Dedifferentiated amniotic fluid mesenchymal stem cell (primary cell): ENCODE results near the gene MLLT6.
A peak's percentile ranks its signal among the peaks of the same experiment; 100 is the strongest.

Experiments
- DNase-seq: peaks from one replicate; pipeline ENCODE4 v3.0.0-alpha.2; 2016; ENCODE audit errors: extremely low spot score

MLLT6 gene

DNA sequence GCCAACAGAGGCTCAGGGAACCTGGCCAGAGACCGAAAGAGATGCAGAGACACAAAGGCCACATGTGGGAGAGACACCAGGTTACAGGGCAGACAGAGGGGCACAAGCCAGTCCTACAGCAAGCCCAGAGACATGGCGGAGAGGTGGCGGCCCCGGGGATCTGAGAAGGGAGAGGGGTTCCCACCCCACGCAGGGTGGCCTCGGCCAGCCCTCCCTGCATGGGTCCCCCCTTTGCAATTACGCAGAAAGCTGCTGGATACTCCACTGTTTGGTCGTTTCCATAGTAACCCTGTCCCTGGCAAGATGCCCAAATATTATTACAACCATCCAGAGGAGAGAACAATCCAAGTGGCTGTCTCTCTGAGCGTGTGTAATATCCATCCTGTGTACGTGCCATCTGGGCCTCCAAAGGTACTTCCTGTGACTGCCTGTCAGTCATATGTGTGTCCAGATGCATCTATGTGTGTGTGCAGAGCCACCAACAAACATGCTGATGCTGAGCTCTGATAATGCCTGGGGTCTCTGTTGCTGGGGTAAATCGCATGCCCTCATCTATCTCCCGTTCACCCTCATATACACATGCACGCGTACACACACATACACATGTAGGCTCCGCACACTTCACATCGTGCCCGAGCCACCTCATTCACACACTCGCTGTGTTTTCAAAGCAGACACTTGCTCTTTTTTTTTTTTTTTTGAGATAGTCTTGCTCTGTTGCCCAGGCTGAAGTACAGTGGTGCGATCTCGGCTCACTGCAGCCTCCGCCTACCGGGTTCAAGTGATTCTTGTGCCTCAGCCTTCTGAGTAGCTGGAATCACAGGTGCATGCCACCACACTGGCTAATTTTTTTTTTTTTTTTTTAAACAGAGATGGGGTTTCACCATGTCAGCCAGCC, 37.6 kb downstream of the MLLT6 start:
- DNase-seq: no peak

DNA sequence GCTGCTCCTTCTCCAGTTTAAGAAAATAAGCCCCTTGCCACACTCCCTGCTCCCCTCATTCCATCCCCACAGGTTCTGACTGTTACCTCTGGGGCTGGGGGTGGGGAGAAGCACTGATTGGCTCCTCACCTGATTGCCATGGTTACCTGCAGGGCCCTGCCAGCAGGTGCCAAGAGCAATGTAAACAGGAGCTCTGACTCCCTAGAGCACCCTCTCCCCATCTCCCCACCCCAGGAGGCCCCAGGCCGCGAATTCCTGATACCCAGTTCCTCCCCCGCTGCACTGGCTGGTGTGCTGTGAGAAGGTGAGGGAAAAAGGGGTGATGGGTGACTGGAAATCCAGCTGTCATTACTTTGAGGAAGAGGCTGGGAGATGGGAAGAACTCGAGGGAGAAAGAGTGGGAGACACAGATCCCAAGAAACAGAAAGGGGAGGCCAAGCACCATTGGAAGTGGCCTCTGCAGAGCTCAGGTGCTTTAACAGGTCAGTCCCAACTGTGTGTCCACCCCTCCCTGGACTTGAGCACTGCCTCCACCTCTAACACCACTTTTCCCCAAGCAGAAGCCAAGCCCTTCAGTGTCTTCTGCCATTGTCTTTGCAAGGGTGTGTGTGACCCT, 38.6 kb downstream of the MLLT6 start:
- no peak for DNase-seq

DNA sequence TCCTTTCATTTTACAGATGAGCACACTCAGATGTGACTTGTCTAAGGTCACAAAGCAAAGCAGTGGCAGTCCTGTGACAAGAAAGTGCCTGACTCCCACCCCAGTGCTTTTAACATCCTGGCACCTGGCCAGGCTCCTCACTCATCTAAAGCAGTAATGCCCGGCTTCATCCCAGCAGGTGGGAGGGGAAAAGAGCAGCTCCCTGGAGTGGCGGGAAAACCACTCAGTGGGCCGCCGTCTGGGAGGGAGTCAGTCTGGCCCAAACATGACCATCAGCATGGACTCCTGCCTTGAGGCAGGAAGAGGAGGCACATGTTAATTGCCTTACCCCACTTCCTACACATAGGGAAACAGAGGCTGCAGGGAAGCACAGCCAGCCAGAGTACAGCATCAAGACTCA, 40.5 kb downstream of the MLLT6 start:
- DNase-seq: no peak

DNA sequence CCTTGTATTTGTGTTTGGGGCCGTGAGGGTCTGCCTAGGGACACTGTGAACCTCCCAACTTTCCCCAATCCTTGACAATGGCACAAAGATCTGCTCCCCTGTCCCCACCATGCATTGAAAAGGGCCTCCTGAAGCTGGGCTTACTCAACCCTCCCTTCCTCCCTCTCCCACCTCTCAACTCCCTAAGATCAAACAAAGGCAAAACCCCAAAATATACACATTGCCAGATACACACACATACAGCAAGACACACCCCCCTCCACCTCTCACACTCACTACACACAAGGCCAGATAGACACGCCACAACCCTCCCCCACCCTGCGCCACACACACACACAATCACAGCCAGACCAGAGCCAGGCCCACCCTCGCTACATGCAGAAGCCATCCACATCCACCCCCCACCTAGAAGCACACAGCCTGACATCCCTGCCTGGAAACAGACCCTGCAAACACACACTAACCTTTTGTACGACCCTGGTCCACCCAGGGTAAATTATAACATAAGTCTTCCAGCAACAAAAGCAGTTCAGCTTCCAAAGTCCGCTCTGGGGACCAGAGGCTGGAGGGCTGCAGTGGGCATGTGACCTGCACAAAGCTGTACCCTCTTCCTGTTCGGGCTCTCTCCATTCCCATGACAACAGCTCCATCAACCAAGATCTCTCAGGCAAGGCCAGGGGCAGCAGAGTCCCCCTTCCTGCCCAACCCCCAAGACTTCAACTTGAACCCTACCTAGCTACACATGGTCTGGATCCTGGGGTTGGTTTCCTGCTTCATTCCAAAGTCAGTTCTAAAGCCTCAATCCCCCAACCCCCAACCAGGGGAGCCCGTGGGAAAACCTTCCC, 41.2 kb downstream of the MLLT6 start:
- DNase-seq: no peak

DNA sequence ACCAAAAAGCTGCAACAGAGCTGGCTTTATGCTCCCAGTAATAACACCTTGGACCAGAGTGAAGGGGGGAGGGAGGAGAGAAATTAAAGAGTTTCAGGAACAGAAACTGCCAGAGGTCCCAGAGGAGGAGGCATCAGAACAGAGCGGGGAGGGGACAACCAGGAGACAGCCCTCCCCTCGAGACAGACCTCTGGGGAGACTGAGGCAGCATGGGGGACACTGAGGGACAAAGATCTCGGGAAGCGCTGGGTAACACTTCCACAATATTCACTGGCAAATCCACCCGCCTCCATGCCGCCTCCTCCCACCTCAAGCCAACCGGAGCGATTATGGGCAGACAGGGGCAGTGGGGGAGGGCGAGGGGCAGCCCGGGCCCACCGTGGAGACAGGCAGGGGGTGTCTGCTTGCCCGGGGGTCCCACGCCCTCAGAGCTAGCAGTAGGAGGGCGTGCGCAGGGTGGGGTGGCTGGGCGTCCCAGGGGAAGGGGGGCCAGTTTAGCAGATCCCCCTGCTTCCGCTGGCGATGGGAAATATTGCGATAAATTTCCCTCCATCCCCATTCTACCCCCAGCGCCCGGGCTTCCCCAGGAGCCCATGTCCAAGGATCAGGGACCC, 41.9 kb downstream of the MLLT6 start:
- DNase-seq: no peak

DNA sequence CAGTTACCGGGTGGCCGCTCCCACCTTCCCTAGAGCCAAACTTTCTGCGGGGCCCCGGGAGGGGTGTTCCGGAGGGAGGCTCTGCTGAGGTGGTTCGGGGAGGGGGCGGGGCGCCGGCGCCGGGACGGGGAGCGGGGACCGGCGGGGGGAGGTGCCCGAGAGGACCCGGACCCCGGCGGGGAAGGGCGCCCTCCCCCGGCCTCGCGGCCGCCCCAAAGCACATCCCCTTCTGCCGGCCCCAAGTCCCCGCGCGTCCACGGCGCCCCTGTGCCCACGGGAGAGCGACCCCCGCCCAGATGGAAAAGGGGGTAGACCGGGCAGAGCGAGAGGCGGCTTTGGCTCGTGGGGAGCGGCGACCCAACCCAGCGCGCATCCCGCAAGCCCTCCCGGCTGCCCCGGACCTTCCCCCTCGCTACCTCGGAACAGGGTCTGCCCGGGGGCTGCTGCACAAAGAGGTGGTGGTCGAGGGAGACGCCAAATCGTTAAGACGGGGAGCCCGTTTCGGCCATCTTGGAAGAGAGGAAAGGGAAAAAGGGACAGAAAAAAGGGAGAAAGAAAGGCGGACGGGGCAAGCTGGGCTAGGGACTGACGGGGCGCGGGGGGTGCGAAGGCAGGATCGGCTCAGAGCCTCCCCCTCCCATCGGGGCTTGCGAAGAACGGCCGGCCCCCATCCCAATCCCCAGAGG, 42.5 kb downstream of the MLLT6 start:
- no peak for DNase-seq

DNA sequence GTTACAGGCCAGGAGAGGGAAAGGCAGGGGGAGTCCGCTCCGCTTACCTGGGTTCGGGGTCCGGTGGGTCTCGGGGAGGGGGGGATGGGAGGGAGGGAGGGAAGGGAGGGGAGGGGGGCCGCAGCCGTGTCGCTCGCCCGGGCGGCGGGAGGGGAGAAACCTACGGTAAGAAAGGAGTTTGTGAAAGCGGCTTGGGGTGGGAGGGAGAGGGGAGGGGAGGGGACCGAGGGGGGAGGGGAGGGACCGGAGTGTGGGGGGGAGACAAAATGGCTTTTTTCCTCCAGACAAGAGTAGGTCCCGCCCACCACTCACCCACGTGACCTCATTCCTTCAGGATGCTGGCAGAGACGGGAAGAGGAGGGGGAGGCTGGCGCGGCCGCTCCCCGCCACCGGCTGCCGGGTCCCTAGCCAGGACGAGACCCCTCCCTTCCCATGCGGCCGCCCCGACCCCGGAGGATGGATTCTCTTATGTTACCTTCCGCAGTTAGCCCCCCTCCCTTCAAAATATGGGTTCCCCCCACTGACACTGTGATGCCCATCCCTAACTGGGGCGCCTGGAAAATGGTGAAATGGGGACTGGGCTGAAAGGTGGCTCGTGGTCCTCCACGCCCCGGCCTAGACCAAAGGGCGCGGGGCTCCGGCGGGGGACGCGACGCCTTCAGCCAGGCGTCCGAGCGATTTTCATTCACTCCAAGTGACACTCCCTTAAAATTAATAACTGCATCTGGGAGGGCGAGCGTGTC, 43.2 kb downstream of the MLLT6 start, which contains the start of gene PCGF2:
PCGF2 (minus strand) TSS at position 188 of the 743 bp plus-strand sequence. CDS start 7,934 bp downstream, outside the sequence.
- peak; percentile 86 for DNase-seq

DNA sequence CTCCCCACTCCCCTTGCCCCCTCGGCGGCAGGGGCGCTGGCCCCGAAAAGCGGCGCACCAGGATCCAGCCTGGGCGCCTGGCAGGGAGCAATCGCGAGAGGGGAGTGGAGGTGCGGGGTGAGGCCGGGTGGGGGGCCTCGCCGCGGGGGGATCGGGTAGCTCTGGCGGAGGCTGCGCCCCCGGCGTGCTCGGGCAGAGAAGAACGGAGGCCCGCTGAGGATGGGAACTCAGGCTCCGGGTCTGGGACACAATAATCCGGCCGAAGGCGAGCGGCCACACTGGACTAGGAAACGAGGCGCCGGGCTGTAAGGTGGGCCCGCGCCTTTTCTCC, 43.8 kb downstream of the MLLT6 start:
- DNase-seq: no peak

DNA sequence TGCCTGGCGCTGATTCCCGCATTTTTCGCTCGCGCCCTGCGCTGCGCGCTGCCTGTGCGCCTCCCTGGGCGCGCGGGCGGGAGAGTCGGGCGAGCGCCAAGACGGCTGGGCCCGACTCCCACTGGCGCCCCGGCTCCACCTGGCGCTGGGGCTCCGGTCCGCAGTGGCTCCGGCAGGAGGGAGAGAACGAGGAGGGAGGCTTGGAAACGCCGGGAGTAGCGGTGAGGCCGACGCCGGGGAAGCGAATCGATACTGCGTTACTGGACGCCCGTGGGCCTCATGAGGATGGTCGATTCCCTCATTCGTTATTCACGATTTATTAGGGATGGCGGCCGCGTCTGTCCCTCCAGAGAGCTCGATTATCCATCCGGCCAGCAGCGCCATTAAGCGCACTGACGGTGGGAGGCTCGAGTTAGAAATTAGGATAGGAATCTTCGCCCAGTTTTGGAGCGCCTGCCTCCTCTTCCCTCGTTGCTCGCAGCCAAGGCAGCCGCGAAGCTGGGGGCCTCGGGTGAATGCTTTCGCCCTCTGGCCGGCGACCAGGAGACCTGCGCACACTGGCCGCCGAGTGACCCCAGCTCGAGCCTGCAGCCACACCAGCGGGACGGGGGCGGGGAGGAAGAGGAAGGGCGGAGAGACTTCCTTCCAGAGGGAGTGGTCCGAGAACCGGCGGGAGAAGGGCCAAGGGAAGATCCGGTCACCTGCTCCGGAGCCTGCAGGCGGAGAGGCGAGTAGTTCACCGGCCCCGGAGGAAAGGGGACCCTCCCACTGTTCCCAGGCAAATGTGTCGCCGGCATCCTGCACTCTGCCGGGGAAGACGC, 44.4 kb downstream of the MLLT6 start:
- no peak for DNase-seq

DNA sequence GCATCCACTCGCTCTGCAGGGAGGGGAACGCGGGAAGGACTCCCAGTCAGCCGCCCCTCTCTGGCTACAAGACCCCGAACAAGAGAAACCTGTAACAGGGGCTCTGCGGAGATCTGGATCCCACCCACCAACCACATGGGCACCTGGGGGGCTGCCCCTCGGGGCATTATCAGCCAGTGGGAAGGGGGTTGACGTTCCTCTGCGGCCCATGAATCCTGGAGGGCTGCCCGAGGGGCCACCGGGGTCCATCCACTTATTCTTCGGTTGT, 44.9 kb downstream of the MLLT6 start:
- DNase-seq: no peak

DNA sequence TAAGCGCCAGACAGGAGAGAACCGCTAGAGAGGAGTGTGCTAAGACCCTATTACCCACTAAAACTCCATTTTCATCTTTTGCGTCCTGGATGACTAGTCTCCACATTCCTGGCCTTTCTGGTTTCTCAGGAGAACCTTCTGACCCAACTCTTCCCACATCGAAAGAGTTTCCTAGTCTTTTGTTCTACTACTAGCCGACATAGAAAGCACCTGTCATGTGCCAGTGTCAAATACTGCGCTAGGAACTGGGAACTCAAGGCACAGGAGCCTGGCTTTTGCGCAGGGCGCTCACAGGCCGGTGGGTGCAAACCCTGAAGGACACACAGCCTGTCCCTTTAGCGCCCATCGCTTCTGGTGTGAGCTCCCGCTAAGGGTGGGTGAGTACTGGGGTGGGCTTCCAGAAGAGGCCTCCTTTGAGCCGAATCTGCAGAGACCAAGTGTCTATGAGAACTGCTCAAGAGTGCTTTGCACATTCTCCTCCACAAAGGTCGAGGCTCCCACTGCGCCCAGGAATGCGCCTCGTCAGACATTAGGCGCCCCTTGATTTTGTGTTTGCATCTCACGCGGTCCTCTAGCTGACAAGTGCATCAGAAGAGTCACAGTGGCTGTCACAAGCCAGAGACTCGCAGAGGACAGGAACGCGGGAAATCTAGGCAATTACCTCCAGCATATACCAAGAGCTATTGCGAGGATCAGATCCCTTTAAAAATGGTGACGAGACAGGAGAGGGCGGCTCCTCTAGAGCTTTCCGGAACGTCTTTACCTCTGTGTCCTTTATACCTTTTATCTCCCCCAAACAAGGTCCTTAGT, 45.4 kb downstream of the MLLT6 start:
- DNase-seq: no peak

DNA sequence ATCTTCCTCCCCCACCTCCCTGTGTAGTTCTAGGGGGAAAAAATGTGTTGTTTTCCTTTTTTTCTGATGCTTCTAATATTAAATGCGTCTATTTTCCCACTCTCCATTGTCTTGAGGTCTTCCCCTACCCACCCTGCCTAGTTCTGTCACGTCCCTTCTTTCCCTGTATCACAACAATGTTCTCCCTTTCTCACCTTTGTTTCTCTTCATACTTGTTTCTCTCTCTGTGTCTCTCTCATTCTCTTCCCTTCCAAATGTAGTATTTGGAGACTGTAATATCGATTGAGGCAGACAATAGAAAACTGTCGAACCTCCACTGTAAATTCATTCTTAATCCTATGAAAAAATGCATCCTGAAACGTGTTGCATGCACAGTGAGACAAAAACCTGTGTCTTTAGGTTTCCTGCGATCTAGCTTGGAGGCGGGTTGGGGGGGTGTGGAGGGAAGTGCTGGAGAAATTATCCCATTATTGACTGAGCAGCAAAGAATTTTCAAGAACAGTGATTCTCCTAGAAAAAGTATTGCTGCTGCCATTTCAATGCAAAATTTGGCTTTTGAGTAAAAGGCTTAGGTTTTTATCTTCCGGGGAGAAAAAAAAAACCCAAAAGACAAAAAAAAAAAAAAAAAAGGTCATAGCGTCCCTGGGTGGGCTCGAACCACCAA, 46.2 kb downstream of the MLLT6 start:
- DNase-seq: no peak

DNA sequence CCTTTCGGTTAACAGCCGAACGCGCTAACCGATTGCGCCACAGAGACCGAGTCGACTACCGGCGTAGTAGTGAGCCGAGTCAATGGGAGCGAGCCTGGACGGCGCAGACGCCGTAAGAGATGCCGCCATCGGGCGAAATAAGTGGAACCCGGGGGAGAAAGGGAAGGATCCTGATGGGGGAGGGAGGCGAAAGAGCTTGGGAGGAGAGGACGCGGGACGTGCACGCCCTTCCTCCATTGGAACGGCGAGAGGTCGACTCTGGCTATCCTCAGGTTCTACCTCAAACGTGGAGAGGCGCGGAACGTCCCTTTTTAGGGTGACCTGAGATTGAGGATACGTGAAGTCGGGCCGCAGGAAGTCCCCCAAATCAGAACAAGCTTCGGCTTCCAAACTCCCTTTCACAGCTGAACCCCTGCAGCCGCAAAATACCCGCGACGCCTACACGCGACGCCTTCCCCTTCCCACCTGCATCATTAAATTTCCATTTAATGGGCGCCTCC, 46.8 kb downstream of the MLLT6 start:
- peak; percentile 89 for DNase-seq

DNA sequence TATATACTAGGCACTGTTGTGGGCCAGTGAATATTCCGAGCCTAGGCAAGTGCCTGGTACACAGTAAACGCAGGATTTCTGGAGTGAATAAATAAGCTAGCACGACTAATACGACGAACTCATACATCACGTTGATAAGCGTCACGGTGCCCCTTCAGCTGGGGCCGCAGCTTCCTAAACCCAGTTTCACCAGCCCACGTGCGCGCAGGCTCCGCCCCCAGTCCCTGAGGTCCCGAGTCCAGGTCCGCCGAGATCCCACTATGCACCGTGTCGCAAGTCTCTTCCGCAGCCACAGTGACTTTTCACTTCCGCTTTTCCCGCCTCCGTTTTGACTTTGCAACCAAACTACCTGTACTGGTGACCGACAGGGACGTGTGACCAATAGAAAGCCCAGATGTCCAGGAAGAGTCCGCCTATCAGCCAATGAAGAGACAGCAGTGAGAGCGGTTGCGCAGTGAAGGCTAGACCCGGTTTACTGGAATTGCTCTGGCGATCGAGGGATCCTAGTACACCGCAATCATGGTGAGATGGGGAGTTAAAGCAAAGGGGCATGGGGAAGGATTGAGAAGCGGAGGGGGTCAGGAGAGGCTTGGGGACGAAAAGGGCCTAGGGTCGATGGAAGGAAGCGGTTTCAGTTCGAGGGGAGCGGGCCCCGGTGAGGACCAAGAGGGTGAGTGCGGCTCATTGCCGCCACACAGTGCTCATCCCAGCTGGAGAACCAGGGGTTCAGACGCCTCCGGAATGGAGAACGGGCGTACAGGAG, 47.4 kb downstream of the MLLT6 start, which contains the start of gene PSMB3:
PSMB3 (plus strand) TSS at position 434 of the 763 bp plus-strand sequence; CDS start at position 520, 86 bp downstream.
- DNase-seq: peak; percentile 100

DNA sequence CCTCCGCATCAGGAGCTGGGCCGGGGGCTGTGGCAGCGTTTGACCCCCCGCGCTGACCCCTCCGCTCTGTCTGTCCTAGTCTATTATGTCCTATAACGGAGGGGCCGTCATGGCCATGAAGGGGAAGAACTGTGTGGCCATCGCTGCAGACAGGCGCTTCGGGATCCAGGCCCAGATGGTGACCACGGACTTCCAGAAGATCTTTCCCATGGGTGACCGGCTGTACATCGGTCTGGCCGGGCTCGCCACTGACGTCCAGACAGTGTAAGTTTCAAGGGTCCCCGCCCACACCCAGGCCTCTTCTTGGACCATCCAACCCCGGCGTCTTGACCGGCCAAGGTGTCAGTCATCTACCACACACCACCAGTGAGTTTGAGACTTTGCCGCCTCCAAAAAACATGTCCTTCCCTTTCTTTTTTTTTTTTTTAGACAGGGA, 48.0 kb downstream of the MLLT6 start:
- no peak for DNase-seq

DNA sequence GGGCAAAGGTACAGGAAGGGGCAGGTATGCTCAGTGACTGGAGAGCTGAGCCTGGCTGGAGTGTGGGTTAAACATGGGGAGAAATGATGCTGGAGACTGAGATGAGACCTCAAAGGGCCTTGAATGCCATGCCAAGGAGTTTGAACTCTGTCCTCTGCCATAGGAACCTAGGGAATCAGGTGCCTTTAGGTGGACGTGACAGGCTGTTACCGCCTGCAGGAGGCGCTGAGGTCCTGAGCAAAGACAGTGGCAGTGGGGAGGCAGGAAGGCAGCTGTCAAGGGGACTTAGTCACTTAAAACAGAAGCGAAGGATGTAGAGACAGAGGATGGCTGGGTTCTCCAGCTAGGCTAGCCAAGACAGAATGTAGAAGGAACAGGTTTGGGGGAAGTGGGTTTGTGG, 56.5 kb downstream of the MLLT6 start:
- DNase-seq: no peak

DNA sequence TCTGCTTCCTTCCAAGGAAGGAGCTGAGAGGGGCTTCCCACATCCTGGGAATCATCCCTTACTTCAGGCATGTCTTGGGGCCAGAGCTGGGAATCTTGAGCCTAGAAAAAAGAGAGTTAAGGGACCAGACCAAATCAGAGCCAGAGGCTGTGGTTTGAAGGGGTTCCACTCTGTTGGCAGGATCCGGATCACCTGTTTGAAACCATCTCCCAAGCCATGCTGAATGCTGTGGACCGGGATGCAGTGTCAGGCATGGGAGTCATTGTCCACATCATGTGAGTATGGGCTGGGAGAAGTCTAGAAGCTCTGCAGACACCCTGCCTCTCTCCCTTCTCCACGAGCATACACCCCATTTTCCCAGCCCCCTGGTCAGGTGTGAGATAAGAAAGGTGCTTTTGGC, 57.2 kb downstream of the MLLT6 start:
- no peak for DNase-seq

DNA sequence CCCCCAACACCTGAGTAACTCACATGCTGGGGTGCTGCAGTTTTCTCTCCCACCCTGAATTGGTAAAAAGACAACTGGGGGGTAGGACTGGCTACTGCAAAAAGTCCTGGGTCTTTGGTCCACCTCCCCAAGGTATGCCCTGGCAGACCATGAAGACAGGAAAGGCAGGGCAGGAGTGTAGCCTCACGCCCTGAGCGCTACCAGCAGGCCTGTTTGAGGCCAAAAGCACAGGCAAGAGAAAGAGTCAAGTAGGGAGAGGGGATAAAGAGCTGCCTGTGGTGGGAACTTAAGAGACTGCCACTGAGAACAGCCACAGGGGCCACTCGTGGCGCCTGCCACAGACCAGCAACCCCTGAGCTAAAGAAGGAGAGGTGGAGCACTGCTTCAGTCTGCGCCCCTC, 61.3 kb downstream of the MLLT6 start:
- DNase-seq: no peak
